Effector CD8-positive, alpha-beta T cell (primary cell): ENCODE data around the gene ASB1.
"Not testable (repeated sequence)": the region's sequence is repeated elsewhere in the genome, so short reads cannot be mapped to it uniquely, and the experiment has no call there.

Experiments used
- DNase-seq: peaks from one replicate; lab custom pipeline; 2025; lab: John Stamatoyannopoulos, UW

ASB1 gene

GRCh38 chr2:238423561-238424312, 3.0 kb upstream of the ASB1 start:
- DNase-seq: no peak

GRCh38 chr2:238424313-238424700, 2.4 kb upstream of the ASB1 start:
- no peak for DNase-seq

- DNase-seq: no peak
Measured at GRCh38 chr2:238425505-238425978, 1.2 kb upstream of the ASB1 start.

- DNase-seq: peak; percentile 28
Measured at GRCh38 chr2:238425979-238426567, 654 bp upstream of the ASB1 start.

- no peak for DNase-seq
Measured at GRCh38 chr2:238427435-238428162, 872 bp downstream of the ASB1 start.

- DNase-seq: no peak
Measured at GRCh38 chr2:238428866-238429265, 2.1 kb downstream of the ASB1 start.

- no peak for DNase-seq
Measured at GRCh38 chr2:238430781-238431180, 4.1 kb downstream of the ASB1 start.

GRCh38 chr2:238431456-238431855, 4.7 kb downstream of the ASB1 start:
- DNase-seq: no peak

- DNase-seq: no peak
Measured at GRCh38 chr2:238433300-238433915, 6.7 kb downstream of the ASB1 start.

GRCh38 chr2:238433941-238434845, 7.5 kb downstream of the ASB1 start:
- no peak for DNase-seq

- no peak for DNase-seq
Measured at GRCh38 chr2:238434846-238435751, 8.4 kb downstream of the ASB1 start.

GRCh38 chr2:238435752-238436096, 9.0 kb downstream of the ASB1 start:
- no peak for DNase-seq

- DNase-seq: no peak
Measured at GRCh38 chr2:238438856-238439849, 12.4 kb downstream of the ASB1 start.

- no peak for DNase-seq
Measured at GRCh38 chr2:238439917-238440316, 13.2 kb downstream of the ASB1 start.

- no peak for DNase-seq
Measured at GRCh38 chr2:238440331-238440730, 13.6 kb downstream of the ASB1 start.

GRCh38 chr2:238440767-238441166, 14.0 kb downstream of the ASB1 start:
- no peak for DNase-seq

GRCh38 chr2:238441262-238442114, 14.8 kb downstream of the ASB1 start:
- no peak for DNase-seq

- DNase-seq: not testable (repeated sequence)
Measured at GRCh38 chr2:238442257-238442656, 15.5 kb downstream of the ASB1 start.
